ENCODE data around the gene AK4.

AK4 gene

DNA sequence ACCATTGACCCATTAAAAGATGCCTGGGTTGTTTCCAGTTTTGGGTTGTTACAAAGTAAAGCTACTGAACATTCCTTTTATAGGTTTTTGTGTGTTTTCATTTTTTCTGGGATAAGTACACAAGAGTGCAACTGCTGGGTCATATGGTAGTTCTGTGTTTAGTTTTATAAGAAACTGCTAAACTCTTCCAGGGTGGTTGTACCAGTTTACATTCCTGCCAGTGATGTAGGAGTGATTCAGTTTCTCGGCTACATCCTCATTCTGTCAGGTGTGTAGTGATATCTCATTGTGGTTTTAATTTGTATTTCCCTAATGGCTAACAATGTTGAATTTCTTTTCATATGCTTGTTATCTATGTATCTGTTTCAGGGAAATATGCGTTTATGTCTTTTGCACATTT lies 102.8 kb downstream of the AK4 start:
- DNase-seq (ENCODE audit: low read depth): no peak

DNA sequence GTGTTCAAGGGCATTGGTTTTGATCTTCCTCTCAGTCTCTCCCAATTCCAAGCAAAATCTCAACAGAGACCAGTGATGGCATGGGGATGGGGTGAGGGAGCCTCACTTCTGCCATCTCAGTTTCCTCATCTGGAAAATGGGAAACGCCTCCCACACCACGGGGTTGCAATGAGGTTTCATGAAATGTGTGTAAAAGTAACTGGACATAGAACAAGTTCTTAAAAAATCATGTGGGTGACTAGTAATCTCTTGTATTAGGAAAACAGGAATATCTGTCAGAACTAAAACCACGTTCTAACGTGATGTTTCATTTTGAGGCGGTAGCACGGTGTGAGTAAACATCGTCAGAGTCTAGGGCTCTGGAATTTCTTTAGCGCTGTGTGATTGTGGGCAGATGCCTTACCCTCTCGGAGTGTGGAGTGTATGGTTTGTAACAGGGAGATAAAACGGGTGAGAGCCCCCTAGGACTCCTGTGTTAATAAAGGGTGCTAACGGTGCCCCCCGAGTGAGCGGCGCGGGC lies 105.9 kb downstream of the AK4 start:
- no peak for DNase-seq (ENCODE audit: low read depth)

DNA sequence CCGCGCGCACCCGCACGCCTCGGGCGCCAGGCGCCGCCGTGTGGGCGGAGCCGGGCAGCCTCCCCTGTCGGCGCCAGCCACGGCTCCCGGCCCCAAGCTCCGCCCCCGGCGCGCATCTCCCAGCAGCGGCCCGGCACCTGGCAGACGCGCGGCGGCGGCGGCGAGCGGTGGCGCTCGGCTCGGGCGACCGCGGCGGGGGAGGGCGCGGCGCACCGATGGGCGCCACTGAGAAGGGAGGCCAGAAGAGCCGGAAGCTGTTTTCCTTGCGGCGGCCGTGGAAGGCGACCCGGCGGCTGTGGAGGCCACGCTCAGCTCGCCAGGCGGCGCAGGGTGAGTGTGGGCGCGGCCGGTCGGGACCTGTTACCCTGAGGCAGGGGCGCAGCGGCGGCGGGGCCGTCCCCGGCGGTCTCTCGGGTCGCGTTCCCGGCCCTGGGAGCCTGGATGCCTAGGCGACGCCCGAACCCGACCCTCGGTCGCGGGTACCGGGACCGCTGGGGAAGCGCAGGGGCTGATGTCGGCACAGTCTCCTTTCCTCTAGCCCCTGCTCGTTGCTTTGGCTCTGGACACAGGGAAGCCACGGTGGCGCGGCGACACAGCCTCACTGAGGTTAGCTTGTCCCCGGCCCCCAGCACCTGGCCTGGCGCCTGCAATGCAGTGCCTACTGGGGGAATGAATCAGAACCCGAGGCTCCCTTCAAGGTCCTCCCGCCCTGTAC lies 106.5 kb downstream of the AK4 start:
- peak; percentile 79 for DNase-seq (ENCODE audit: low read depth)

DNA sequence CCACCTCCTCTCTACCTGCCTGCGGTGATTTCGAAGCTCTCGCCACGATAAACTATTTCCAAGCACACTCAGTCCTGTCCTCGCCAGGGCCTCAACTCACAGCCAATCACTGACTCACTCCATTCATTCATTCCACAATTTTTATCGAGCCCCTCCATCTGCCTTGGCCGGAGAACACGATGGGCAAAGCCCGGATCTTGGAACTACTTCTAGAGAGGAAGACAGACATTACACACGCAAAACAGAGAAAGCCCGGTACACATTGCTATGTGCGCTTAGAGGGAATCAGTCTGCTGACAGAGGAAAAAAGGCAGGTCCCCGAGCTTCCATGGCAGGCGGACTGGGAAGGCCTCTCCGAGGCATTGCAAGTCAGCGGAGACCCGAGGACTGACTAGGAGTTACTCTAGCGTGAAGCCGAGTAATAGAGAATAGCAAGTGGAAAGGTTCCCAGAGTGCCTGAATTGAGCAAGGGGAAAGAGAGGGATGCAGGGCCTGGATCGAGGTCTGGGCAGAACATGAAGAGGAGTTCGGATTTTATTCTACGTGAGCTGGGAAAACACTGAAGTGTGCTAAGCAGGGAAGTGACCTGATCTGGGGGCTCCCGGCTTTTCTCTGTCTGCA lies 107.1 kb downstream of the AK4 start:
- no peak for DNase-seq (ENCODE audit: low read depth)

DNA sequence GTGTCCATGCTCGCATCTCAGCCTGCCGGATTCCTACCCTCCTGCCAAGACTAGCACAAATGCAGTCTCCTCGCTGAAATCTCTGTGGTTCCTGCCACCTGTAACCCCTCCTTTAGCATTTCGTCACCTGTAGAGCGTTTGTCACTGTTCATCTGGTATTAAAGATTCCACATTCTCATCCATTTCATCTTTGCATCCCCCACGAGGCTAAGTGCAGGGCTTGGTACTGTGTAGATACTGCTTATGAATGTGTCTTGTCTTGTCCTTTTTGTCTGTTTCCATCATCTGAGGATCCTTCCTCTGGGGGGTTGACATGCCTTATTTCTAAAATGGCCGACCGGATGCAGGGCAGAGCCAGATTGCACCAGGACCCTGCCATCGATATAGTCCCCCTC lies 107.7 kb downstream of the AK4 start:
- no peak for DNase-seq (ENCODE audit: low read depth)

DNA sequence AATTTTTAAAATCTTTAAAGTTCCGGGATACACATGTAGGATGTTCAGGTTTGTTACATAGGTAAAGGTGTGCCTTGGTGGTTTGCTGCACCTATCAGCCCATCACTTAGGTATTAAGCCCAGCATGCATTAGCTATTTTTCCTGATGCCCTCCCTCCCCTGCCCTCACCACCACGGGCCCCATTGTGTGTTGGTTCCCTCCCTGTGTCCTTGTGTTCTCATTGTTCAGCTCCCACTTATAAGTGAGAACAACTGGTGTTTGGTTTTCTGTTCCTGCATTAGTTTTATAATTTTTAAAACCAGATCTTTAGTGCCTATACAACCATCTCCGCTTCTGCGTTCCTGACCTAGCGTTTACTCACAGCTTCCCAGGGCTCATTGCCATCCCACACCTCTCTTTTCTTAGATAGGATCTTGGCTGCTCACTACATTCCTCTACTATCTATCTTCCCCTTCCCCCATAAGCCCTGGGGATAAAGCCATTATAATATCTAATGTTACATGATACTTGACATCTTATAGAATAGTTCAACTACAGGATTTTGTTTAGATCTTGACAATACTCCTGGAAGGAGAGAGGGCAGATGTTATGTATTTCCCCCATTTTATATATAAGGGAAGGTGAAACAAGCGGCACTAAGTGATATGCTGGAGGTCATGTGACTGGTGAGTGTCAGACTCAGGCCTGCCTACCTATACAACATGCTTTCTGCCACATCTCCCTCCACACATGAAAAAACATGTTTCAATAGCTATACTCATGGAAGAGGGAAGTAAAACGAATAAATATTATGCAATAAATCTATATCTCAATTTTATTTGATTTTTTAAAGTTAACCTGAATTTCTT lies 109.1 kb downstream of the AK4 start:
- DNase-seq (ENCODE audit: low read depth): no peak

DNA sequence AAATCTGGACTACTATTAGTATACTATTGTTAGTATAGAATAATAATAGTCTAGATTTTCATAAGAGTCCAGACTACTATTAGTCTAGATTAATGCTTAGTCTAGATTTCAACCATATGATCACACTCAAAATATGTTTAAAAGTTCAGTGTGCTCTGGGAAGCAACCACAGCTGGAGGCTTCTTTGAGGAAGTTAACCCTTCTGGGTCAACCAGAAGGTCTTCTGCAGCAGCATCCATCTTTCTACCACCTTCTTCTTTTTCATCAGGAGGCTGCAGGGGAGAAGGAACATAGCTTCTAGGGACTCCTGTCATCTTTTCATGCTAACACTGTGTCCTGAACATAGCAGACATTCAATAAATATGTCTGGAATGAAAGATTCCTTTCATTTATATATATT lies 110.1 kb downstream of the AK4 start:
- no peak for DNase-seq (ENCODE audit: low read depth)

DNA sequence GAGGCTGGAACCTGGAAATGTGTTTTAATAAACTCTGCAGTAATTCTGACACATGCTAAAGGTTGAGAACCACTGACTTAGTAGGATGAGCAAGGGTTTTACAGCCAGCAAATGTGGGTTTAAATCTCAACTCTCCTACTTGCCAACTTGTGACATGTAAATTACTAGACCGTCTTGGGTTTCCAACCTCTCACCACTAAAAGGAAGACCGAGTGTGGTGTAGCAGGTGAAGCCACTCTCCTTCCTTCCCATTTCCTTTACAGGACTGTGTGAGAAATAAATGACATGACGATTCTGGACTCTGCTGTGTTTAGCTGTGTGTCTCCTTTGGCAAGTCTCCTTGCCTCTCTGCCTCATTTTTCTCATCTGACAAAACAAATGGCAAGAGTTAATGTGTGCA lies 111.8 kb downstream of the AK4 start:
- no peak for DNase-seq (ENCODE audit: low read depth)

DNA sequence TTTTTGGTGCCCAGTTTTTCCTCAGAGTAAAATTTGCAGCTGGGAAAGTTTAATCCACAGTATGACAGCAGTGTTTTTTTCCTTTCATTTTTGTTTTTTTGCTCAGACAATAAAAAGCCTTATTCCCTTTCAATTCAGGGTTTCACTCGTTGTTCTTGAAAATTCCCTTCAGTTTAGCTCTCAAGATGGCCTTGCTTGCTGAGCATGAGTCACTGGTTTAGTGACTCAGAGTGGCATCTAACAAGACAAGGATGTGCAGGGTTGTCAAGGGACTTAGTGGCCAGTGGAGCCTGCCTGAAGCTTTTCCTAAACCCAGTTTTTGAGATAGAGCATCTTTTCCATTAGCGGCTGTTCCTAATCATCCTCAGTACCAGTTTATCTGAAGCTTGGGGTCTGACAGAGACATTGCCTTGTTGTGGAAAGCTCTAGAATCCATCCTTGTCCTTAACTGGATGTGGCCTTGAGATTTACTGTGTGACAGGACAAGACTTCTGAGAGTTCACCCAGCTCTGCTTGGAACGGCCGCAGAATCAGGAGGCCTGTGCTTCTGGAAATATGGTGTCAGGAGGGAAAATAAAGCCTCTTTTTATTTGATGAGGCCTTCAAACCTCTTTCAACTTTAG lies 113.0 kb downstream of the AK4 start:
- DNase-seq (ENCODE audit: low read depth): no peak

DNA sequence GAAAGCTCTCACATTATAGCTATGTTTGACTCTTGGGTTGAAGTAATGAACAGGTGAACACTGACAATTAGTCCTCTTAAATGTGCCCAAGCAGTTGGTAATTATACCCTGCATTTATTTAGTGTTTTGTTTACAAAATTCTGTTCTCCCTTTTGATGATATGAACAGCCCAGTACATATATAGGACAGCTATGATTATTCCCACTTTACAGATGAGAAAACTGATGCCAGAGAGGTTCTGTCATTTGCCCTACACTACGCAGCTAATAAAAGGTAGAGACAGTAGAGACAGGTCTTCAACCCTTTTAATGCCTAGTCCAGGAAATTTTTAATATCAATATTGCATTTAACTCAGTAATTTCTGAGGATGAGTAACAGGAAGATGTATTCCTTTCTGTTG lies 115.3 kb downstream of the AK4 start:
- DNase-seq (ENCODE audit: low read depth): no peak

DNA sequence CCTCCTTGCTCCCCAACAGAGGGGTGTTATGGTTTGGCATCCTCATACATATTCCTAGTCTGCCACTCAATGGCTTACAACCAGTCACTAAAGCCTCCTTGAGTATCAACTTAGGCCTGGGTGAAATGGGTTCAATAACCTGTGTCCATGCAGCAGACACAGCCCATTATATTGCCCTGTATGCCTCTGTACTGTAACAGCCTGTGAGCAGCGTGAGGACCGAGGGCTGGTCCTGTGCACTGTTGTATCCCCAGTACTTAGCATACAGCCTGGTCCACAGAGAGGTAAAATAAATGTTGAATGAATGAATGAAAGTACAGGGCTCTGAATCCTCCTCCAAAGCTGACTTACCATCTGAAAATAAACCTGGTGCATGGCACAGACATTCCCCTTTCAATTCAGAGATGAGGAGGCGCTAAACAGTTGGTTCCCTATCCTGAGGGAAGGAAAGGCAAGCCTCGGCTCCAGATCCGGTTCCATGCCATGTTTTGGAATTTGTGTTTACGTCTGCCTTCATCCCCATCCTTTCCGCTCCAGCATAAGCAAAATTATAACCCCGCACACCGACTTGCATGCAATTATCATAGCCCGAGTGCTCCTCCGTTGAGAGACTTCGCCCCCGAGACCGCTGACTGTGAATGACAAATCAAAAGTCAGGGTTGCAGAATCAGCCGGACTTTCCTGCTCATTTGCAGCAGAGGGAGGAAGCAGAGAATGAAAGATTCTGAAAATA lies 116.4 kb downstream of the AK4 start:
- DNase-seq (ENCODE audit: low read depth): no peak

DNA sequence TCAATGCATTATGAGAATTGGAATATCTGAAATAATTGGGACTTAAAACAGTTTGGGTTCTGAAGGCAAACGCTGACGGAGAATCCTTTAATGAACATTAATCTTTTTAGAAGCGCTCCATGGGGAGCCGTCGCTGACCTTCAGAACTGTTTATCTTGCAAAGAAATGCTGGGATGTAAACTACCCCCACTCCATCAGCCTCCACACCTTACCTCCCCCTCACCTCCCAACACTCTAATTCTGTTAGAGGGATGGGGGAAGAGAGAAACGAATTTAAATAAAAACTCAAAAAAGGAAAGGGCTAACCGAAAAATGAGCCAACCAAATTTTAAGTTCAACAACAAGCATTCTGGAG lies 117.3 kb downstream of the AK4 start:
- no peak for DNase-seq (ENCODE audit: low read depth)

DNA sequence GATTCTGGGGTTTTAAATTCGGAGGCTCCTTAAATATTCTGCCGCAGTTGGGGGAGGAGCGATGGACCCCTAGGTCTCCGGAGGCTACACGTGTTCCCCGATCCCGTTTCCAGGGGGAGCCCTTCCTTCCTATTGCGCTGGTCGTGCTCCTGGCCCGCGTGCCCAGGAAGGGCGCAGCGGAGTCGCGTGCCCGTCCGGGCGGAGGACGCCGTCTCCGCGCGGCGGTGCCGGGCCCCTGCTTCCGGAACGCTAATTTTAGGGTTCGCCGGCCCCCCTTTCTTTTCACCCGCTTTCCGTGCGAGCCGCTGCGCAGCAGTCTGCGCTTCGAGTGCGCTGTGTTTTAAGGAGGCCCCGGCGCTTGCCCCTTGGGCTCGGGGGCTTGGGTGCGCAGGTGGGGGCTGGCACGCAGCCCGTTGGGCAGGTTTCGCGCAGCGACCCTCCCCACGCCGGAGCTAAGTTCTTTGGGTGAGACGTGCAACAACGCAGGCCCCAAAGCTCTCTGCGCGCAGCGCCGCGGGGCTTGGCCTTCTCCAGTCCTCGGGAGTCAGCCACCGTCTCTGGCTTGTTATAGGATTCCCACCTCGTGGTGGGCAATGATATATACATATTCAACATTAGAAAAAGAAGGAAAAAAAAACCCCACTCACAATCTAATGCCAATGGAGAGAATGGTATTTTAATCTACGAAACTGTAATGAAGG lies 117.8 kb downstream of the AK4 start:
- DNase-seq (ENCODE audit: low read depth): peak; percentile 33

DNA sequence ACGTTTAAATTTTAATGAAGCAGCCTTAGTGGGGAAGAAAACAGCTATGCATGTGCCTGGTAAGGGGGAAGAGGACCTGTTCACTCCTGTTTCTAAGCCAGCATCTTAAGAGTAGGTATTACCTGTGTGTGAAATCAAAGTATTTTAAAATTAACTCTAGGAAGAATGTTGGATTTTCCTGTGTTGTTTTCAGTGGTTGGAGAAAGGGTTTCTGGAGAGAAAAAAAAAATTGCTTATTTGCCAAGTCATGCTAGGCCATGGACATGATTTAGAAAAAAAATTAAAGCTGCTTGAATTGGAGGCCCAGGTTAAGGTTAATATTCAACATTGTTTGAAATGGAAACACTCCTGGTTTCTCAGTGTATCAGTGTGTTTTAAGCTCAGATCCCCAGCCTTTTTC lies 118.5 kb downstream of the AK4 start:
- DNase-seq (ENCODE audit: low read depth): no peak

DNA sequence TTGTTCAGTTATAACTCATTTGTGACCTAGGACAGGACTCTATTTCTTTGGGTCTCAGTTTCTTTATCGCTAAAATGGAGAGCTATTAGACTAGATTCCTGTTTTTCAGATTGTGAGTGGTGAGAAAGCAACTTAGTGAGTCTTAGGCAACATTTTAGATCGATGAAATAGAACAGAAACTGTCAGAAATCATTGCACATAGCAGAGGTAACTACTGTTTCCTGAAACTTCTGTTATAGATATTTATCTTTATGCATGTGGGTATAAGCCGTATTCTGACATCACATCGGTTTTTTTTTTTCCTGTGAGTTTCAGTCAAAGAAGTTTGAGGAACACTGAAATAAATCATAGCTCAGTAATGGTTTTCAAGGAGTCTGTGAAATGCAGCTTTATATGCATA lies 119.3 kb downstream of the AK4 start:
- no peak for DNase-seq (ENCODE audit: low read depth)

DNA sequence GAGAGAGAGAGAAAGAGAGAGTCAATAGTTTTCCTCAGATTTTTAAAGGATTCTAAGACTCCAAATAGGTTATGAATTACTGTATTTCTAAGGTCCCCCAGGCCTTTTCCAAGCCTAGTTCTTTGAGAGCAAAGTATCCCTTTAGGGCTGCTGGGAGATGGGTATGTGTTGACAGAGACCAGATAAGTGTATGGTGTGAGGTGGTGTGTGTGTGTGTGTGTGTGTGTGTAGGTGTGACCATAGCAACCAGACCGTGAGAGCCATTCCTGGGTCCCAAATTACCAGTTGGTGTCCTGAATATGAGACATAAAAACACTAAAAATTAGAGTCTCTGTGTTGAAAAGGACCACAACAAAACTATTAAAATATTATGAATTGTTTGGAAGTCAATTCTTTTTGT lies 119.7 kb downstream of the AK4 start:
- no peak for DNase-seq (ENCODE audit: low read depth)

DNA sequence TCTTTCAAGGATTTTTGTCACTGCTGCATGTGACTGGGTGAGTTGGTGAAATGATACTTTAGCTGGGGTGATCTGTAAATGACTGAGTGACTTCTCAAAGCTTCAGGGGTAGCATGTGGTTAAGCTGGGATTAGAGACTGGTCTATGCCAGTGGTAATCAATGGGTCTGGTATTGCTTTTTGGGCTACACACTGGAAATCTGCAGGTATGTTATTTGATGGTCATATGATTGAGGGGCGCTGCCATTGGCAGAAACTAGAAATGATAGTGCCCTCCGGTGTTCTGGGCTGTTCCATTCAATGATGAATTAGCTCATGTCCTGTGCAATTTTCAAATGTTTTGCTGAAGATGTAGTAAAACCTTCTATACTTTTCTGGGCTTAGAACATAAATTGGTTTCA lies 121.6 kb downstream of the AK4 start:
- no peak for DNase-seq (ENCODE audit: low read depth)

DNA sequence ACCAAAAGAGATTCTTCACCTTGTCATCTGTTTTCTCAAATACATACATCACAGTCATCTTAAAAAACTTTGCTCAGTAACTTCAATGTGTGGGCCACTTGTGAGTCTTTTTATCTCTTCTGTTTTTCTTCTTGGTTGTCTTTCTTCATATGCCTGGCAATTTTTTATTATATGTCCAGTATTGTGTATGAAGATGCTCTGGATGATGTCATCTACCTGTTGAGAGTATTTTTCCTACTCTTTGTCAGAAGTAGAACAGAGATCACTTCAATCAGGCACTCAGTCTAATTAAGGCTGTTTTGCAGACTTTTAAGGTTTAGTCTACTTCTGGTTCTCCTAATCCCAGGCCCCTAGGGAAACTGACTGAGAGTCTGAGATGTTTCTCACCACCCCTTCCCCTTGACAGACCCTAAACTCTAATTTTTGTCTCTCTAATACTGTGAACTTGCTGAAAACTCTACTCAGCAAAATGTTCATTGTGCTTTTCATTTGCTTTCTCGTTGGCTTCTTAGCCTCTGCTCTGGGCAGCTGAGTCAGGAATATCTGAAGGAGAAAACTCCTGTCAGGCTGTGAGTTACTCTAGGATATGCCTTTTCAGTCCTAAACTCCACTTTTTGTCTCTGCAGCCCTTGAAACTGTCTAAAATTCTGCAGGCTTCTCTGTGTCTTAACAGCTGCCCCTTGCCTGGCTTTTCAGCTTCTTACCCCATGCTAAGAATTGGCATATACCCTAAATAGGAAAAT lies 128.4 kb downstream of the AK4 start:
- DNase-seq (ENCODE audit: low read depth): no peak

DNA sequence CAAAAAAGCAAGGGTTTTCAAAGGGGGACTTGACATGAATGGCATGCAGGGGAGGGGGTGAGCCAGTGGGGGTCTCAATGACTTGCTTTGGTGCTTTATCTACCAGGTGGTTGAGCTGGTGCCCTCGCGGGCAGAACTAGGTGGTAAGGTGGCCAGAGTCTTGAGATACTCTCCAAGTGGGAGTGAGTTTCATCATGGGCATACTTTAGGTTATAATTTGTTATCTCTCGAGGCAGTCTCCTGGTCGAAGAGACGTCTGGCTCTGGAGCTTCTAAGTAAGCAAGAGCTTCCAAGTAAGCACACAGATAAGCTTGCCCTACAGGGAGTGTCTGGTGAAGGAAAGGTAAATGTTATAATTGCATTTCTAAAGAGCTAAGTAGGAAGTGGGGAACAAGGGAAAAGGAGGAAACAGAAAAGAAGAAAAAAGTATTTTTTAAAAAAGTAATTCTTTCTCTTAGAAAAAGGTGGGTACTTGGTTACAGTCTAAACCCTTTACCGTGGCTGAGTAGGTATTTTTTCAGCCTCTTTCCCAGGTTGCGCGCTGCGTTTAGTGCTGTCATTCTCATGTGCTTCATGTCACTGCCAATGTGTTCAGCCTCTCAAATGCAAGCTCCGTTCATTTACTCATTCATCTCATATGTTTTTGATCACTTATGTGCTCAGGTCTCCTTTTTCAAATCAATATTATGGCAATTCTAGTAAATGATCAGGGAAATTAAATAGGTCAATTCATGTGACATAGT lies 129.8 kb downstream of the AK4 start:
- no peak for DNase-seq (ENCODE audit: low read depth)
